ENCODE measurements around the gene MGAT4A. TPM values are rescaled to one million over a fixed set of nuclear protein-coding genes. Genes with fewer than 3 reads are reported as not detected.

The MGAT4A gene
- total and polyA plus RNA-seq, 2 experiments from 2014 or later: 4.1 to 5.8 TPM

DNA sequence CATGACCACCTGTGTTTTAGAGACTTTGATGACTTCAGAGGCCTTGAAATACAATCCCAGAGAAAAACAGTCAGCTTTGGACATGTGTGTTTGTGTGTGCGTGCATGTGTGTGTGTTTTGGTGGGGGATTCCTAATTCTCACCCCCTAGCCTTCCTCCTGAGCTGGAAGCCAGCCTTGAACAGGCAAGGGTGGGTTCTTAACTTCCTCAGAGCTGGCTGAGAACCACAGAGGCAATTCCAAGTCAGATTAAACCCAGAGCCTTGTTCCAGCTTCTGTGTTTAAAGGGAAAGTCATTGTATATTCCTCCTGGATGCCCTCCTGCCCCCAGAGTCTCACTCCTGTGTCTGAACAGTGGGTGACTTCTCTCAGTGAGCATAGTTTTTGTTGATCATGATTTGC lies 45.2 kb upstream of the MGAT4A start:
- Histone ChIP-seq H3K9me3 (ENCODE audit: low read depth) (no peaks in the 10 kb centered on the region), H3K27ac (no peak overlapping the region), H3K27me3 (no peaks in the 10 kb centered on the region), H3K4me1 (ENCODE audit: low read depth) (no peaks in the 10 kb centered on the region), H3K36me3 (no peaks in the 10 kb centered on the region), H3K4me3 (no peak overlapping the region)
- TF ChIP-seq, protein P1, sequence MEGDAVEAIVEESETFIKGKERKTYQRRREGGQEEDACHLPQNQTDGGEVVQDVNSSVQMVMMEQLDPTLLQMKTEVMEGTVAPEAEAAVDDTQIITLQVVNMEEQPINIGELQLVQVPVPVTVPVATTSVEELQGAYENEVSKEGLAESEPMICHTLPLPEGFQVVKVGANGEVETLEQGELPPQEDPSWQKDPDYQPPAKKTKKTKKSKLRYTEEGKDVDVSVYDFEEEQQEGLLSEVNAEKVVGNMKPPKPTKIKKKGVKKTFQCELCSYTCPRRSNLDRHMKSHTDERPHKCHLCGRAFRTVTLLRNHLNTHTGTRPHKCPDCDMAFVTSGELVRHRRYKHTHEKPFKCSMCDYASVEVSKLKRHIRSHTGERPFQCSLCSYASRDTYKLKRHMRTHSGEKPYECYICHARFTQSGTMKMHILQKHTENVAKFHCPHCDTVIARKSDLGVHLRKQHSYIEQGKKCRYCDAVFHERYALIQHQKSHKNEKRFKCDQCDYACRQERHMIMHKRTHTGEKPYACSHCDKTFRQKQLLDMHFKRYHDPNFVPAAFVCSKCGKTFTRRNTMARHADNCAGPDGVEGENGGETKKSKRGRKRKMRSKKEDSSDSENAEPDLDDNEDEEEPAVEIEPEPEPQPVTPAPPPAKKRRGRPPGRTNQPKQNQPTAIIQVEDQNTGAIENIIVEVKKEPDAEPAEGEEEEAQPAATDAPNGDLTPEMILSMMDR (IDR thresholded peaks at IDR 0.05; ENCODE audit: low read depth, low read length): no peak
- no peak for DNase-seq (ENCODE audit: low read depth in 1 of 2, low spot score in 1 of 2)

DNA sequence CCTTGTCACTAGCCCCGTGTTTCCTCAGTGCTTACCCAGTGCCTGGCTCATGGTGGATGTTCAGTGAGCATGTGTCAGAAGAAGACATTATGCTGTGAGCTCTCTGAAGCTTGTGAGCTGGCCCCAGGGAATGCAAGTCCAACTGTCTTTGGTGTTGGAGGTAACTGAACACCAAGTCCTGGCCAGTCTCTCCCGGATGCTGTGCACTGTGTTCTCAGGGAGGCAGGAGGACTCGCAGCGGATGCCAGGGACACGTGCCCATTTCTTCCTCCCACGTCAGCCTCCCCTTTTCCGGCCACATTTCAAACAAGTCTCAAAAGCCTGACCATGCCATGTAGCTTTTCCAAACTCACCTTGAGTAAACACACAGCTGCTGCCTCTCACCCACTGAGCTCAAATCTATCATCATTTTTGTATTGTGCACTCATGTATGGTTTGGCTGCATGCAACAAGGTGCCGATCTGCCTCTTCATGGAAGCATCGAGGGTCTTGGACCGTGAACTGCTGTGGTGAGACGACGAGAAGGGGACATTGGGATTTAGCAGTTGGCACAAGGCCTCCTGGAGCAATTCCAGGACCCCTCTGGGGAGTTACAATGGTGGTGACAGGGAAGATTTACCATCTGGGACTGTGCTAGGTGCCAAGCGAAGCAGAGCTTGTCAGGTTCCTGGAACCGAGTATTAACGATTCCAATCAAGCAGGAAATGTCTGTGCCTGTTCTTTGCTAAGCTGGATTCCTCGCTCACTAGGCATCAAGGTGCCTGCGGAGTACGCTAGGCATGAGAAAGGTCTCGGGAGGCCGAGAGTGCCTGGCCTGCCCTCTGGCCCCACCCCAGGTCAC lies 44.4 kb upstream of the MGAT4A start:
- H3K27ac ChIP-seq: no peak overlapping the region
- TF ChIP-seq, protein P1 (IDR thresholded peaks at IDR 0.05; ENCODE audit: low read depth, low read length): no peak
- no peak overlapping the region for H3K4me3 ChIP-seq
- no peaks in the 10 kb centered on the region for H3K36me3 ChIP-seq
- DNase-seq (ENCODE audit: low read depth in 1 of 2, low spot score in 1 of 2): no peak
- no peaks in the 10 kb centered on the region for H3K9me3 ChIP-seq (ENCODE audit: low read depth)
- H3K27me3 ChIP-seq: no peaks in the 10 kb centered on the region
- H3K4me1 ChIP-seq (ENCODE audit: low read depth): no peaks in the 10 kb centered on the region

DNA sequence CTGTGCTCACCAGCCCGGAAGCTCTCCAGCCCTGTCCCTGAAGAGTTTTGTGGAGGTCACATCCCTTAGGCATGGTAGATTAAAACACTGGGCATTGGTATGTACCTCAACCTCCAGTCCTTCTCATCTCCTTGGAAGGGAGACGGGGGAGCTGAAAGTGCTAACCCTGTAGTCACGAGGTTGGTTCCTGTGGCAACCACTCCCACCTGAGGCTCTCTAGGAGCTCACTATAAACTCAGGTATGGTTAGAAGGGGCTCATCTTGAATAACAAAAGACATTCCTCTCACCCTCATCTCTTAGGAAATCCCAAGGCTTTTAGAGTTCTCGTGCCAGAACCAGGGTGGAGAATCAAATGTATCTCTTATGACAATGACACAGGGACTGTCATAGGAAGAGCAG lies 43.0 kb upstream of the MGAT4A start:
- DNase-seq (ENCODE audit: low read depth in 1 of 2, low spot score in 1 of 2): no peak
- no peaks in the 10 kb centered on the region for H3K36me3 ChIP-seq
- TF ChIP-seq, protein P1 (IDR thresholded peaks at IDR 0.05; ENCODE audit: low read depth, low read length): no peak
- no peaks in the 10 kb centered on the region for H3K27me3 ChIP-seq
- H3K4me1 ChIP-seq (ENCODE audit: low read depth): no peaks in the 10 kb centered on the region
- H3K27ac ChIP-seq: no peak overlapping the region
- no peak overlapping the region for H3K4me3 ChIP-seq
- no peaks in the 10 kb centered on the region for H3K9me3 ChIP-seq (ENCODE audit: low read depth)

DNA sequence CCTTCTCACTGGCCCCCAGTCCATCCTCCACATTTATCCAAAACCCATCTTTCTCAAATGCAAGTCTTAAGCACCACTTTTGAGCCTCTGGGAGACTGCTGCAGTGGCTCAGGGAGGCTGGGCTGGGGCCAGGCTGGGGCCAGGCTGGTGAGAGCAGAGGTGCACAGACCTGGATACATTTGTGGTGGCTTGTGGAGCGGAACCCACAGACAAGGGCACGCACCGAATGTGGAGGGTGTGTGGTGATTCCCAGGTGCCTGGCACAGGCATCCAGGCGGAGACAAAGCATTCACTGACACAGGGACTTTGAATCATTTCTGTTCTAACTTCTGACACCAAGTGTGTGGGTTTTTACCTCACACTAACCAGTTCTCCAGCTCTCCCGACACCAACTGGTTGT lies 42.2 kb upstream of the MGAT4A start:
- Histone ChIP-seq H3K9me3 (ENCODE audit: low read depth) (no peaks in the 10 kb centered on the region), H3K4me1 (ENCODE audit: low read depth) (no peaks in the 10 kb centered on the region), H3K27me3 (no peaks in the 10 kb centered on the region), H3K36me3 (no peaks in the 10 kb centered on the region), H3K4me3 (no peak overlapping the region), H3K27ac (no peak overlapping the region)
- no peak for DNase-seq (ENCODE audit: low read depth in 1 of 2, low spot score in 1 of 2)
- TF ChIP-seq, protein P1 (IDR thresholded peaks at IDR 0.05; ENCODE audit: low read depth, low read length): no peak

DNA sequence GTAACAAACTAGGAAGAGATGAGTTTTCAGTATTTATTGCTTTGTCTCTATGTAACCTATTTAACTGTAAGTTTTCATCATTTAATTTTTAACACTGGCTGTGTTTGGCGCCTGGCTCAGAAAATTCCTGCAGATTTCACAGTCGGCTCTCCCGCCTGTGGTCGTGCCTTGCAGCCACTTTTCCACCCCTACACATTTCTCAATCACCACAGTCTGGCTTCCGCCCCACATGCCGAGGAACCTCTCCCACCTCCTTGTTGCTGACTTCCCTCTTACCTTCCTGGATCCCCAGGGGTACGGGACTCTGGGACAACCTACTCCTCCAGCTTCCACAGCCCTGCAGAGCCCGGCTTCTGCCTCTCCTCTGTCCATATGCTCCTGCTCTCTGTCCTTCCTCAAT lies 41.6 kb upstream of the MGAT4A start:
- H3K4me1 ChIP-seq (ENCODE audit: low read depth): no peaks in the 10 kb centered on the region
- no peak overlapping the region for H3K4me3 ChIP-seq
- no peaks in the 10 kb centered on the region for H3K36me3 ChIP-seq
- H3K9me3 ChIP-seq (ENCODE audit: low read depth): no peaks in the 10 kb centered on the region
- H3K27me3 ChIP-seq: no peaks in the 10 kb centered on the region
- TF ChIP-seq, protein P1 (IDR thresholded peaks at IDR 0.05; ENCODE audit: low read depth, low read length): no peak
- peak in 1 of 2 donors; percentile 83 for DNase-seq (ENCODE audit: low read depth in 1 of 2, low spot score in 1 of 2)
- no peak overlapping the region for H3K27ac ChIP-seq
